GM12878 (cell line): Measurements from ENCODE around the gene RNASE13. TPM values are rescaled to one million over a fixed set of nuclear protein-coding genes. Genes with fewer than 3 reads are reported as not detected.

Experiments
- BCL11A ChIP-seq: IDR thresholded peaks from 2 replicates; pipeline ENCODE4 v1.6.1; 2011; ENCODE audit warnings: low read depth, low read length
- MLLT1 ChIP-seq: fragments of 450-650 bp; IDR thresholded peaks from 2 replicates; pipeline ENCODE4 v1.6.1; 2016; ENCODE audit warnings: mild to moderate bottlenecking
- MTA3 ChIP-seq: IDR thresholded peaks from 2 replicates; pipeline ENCODE4 v1.6.1; 2012; ENCODE audit warnings: low read length, inconsistent platforms, borderline replicate concordance
- NR2C2 ChIP-seq: IDR thresholded peaks from 2 replicates; pipeline ENCODE4 v1.6.1; 2011; ENCODE audit warnings: borderline replicate concordance, low read depth; ENCODE audit not compliant: control insufficient read depth, insufficient read length
- POLR2A ChIP-seq: IDR thresholded peaks from 2 replicates; pipeline ENCODE4 v1.6.1; 2011; ENCODE audit warnings: low read depth, mild to moderate bottlenecking, low read length
- POLR2AphosphoS5 ChIP-seq: IDR thresholded peaks from 2 replicates; pipeline ENCODE4 v1.6.1; 2011; ENCODE audit warnings: mild to moderate bottlenecking, low read length, inconsistent platforms
- TBL1XR1 ChIP-seq: IDR thresholded peaks from 2 replicates; pipeline ENCODE4 v1.6.1; 2012; ENCODE audit warnings: low read depth, low read length, improper control_type of control experiment
- WRNIP1 ChIP-seq: IDR thresholded peaks from 2 replicates; pipeline ENCODE4 v1.6.1; 2011; ENCODE audit warnings: low read depth, low read length, improper control_type of control experiment, borderline replicate concordance
- ZNF384 ChIP-seq: IDR thresholded peaks from 2 replicates; pipeline ENCODE4 v1.6.1; 2012; ENCODE audit warnings: low read depth, mild to moderate bottlenecking, low read length, improper control_type of control experiment, borderline replicate concordance
- ZNF592 ChIP-seq: fragments of 450-650 bp; IDR thresholded peaks from 2 replicates; pipeline ENCODE4 v1.6.1; 2017; ENCODE audit warnings: mild to moderate bottlenecking, moderate library complexity
- ZSCAN29 ChIP-seq: fragments of 450-650 bp; IDR thresholded peaks from 2 replicates; pipeline ENCODE4 v1.6.1; 2017; ENCODE audit warnings: mild to moderate bottlenecking, moderate library complexity
- polyA plus RNA-seq, 11 experiments: library from polyadenylated mRNA; depleted of rRNA in 4 of 11; unstranded in 6 of 11; stranded (reverse) in 5 of 11; fragments of >200 nt; fragmentation: Nextera tagmentation in 4 of 11; fragmentation: Illumina TruSeq in 1 of 11; extraction: Ambion mirVana in 4 of 11; extraction: Trizol in 1 of 11; gene quantifications; 1 replicate in 1 of 11; 2 replicates in 10 of 11; pipeline versions ENCODE4 v1.2.1 to v1.2.3, GENCODE V29; 2011 to 2016; ENCODE audit warnings: inconsistent platforms in 2 of 11, missing spikeins in 2 of 11, low read depth in 1 of 11
- total RNA-seq, 4 experiments: library from RNA; depleted of rRNA in 3 of 4; stranded (reverse); fragments of >200 nt in 3 of 4; fragmentation: Illumina TruSeq in 1 of 4; extraction: Trizol in 1 of 4; gene quantifications; 2 replicates each; pipeline versions ENCODE4 v1.2.1 to v1.2.3, GENCODE V29; 2013 to 2021

Gene RNASE13
- total and polyA plus RNA-seq, 10 of the 15 experiments (the other 5 are each of a cell fraction or from before 2014, with no cell fraction given): not detected

GRCh38 chr14:21025371-21026273 lies 9.0 kb downstream of the RNASE13 start (continued):
- TF ChIP-seq ZNF592 (no peak), NR2C2 (no peak), MLLT1 (no peak), WRNIP1 (no peak), ZNF384 (no peak), ZSCAN29 (no peak), MTA3 (no peak), TBL1XR1 (no peak), POLR2A (no peak), BCL11A (no peak), POLR2AphosphoS5 (no peak)
